Suppressor macrophage (primary cell): Measurements from ENCODE around the gene KCP.

Experiments
- DNase-seq, 4 experiments: peaks; one replicate each; pipeline ENCODE4 v3.0.0-alpha.2; 2020 to 2022

Gene KCP

DNA sequence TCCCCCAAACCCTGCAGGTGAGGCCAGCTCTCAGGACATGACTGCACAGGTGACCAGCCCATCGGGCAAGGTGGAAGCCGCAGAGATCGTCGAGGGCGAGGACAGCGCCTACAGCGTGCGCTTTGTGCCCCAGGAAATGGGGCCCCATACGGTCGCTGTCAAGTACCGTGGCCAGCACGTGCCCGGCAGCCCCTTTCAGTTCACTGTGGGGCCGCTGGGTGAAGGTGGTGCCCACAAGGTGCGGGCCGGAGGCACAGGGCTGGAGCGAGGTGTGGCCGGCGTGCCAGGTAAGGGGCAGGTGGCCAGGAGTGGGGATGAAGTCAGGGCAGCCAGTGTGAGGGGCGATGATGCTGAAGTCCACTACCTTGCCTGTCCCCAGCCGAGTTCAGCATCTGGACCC lies 56.1 kb downstream of the KCP start:
- no peak for DNase-seq

DNA sequence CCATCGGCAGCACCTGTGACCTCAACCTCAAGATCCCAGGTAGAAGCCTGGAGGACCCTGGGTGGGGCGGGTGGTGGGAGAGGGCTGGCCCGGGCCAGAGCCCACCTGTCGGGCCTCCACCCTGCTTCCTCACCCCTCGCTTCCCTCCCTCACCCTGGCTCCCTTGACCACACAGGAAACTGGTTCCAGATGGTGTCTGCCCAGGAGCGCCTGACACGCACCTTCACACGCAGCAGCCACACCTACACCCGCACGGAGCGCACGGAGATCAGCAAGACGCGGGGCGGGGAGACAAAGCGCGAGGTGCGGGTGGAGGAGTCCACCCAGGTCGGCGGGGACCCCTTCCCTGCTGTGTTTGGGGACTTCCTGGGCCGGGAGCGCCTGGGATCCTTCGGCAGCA lies 56.7 kb downstream of the KCP start:
- no peak for DNase-seq

- no peak for DNase-seq
Measured at GRCh38 chr7:128852537-128853254, 57.8 kb downstream of the KCP start.

GRCh38 chr7:128849804-128850490 lies 60.6 kb downstream of the KCP start:
- DNase-seq, result no peak

GRCh38 chr7:128849156-128849515 lies 61.4 kb downstream of the KCP start:
- DNase-seq, result no peak

DNA sequence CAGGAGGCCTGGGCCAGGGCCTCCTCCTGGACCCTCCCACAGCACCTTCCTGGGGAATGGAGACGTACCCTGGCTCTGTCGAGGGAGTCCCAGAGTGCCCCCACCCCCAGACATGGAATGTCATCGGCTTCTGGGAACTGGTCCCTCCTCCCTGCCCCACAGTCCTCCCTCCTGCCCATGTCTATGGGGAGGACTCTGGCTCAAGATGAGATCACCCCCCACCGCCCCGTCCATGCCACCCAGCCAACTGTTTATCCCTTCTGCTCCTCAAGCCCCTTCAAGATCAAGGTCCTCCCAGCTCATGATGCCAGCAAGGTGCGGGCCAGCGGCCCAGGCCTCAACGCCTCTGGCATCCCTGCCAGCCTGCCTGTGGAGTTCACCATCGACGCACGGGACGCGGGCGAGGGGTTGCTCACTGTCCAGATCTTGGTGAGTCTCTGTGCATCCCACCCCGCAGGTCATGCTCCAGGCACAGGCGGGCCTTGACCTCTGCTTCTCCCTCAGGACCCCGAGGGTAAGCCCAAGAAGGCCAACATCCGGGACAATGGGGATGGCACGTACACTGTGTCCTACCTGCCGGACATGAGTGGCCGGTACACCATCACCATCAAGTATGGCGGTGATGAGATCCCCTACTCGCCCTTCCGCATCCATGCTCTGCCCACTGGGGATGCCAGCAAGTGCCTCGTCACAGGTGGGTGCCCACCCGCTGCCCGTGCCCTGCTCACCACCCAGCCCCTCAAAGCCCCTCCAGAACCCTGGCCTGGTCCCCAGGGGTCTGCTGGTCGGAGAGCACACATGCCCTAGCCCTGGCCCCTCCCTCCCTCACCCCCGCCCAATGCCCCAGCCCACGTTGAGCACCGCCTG lies 62.0 kb downstream of the KCP start:
- no peak for DNase-seq

DNA sequence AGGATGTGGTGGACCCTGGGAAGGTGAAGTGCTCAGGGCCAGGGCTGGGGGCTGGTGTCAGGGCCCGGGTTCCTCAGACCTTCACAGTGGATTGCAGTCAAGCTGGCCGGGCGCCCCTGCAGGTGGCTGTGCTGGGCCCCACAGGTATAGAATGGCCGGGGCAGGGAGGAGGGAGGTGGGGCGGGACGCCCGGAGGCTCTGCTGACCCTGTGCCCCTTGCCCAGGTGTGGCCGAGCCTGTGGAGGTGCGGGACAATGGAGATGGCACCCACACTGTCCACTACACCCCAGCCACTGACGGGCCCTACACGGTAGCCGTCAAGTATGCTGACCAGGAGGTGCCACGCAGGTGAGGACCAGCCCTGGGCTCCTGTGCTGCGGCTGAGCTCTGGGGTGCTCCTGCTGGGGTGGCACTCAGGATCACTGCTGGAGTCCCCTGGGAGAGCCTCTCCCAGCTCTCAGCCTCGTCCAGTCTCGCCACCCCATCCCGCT lies 62.7 kb downstream of the KCP start:
- no peak for DNase-seq

DNA sequence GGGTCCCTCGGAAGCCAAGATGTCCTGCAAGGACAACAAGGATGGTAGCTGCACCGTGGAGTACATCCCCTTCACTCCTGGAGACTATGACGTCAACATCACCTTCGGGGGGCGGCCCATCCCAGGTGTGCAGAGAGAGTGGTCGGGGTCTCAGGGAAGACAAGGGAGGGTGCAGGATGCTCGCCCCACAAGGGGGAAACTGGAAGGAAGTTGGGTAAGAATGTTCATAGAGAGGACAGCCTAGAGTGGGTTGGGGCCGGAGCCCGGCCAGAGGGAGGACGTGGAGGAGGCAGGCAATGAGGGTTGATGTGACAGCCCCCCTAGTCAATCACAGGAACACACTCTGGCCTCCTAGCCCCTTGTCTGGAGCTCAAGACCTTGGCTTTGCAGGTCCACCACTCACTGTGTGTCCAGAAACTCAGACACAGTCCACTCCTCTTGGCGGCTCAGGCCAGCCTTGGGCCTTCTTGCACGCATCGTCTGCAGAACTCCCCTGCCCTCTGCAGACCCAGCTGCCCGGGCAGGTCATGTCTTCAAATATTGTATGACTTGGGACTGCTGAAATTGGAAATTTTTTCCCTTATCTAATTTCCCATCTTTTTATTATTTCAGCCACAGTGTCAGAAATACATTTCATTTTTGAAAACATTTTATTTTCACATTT lies 63.6 kb downstream of the KCP start:
- DNase-seq, result no peak

DNA sequence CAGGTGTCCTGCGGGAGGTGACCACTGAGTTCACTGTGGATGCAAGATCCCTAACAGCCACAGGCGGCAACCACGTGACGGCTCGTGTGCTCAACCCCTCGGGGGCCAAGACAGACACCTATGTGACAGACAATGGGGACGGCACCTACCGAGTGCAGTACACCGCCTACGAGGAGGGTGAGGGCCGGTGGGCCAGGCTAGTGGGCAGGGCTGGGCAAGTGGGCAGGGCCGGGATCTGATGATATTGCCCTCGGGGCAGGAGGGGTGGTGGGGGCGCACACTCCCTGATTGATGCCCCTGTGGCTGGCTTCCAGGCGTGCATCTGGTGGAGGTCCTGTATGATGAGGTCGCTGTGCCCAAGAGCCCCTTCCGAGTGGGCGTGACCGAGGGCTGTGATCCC lies 64.5 kb downstream of the KCP start:
- no peak for DNase-seq

- no peak for DNase-seq
Measured at GRCh38 chr7:128845475-128845874, 65.0 kb downstream of the KCP start.

DNA sequence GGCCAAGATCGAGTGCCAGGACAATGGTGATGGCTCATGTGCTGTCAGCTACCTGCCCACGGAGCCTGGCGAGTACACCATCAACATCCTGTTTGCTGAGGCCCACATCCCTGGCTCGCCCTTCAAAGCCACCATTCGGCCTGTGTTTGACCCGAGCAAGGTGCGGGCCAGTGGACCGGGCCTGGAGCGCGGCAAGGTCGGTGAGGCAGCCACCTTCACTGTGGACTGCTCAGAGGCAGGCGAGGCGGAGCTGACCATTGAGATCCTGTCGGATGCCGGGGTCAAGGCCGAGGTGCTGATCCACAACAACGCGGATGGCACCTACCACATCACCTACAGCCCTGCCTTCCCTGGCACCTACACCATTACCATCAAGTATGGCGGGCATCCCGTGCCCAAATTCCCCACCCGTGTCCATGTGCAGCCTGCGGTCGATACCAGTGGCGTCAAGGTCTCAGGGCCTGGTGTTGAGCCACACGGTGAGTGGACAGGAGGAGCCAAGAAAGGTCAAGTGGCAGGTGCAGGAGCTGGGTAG lies 65.7 kb downstream of the KCP start:
- DNase-seq, result no peak

- no peak for DNase-seq
Measured at GRCh38 chr7:128843938-128844621, 66.4 kb downstream of the KCP start.

DNA sequence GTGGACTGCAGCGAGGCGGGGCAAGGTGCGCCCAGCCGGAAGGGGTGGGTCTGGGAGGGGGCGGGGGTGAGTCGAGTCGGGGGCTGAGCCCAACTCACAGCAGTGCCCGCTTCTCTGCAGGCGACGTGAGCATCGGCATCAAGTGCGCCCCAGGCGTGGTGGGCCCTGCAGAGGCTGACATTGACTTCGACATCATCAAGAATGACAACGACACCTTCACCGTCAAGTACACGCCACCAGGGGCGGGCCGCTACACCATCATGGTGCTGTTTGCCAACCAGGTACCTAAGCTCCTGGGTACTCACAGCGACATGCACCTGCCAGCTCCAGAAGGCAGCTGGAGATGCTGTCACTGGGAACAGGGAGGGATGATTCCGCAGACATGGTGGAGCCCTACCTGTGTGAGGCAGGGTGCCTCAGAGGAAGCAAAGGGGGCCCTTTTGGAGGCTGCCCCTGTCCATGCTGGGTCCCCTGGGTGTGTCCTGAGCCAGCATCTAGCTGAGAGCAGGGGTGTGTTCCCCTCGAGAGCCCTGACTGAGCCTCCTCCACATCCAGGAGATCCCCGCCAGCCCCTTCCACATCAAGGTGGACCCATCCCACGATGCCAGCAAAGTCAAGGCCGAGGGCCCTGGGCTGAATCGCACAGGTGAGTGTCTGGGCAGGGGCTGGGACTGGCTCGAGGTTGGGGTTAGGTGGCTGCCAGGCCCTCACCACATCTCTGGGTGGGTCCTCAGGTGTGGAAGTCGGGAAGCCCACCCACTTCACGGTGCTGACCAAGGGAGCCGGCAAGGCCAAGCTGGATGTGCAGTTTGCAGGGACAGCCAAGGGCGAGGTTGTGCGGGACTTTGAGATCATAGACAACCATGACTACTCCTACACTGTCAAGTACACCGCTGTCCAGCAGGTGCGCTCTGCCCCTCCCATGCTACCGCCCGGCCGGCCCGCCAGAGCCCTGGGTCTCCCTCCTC lies 67.6 kb downstream of the KCP start:
- no peak for DNase-seq

DNA sequence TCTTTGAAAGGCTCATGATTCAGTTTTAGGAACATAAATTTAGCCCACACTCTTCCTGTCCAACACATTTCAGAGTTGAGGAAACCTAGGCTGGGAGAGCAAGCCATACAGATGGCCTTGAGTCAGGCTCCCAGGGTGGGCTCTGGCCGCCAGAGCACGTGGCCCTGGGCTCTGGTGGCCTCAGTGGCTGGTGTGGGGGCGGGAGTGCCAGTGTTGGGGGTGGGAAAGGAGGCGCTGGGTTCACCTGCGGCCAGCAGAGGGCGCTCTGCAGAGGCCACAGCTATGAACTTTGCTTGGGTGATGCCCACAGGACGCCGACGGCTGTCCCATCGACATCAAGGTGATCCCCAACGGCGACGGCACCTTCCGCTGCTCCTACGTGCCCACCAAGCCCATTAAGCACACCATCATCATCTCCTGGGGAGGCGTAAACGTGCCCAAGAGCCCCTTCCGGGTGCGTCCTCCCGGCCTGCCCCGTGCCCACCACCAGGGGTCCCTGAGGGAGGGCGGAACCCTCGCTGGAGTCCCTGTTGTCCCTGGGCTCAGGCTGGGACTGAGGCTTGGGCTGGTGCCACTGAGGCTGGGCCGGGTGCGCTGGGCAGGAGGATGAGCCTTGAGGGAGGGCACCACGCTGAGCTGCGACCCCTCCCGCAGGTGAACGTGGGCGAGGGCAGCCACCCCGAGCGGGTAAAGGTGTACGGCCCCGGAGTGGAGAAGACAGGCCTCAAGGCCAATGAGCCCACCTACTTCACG lies 68.4 kb downstream of the KCP start:
- peak; percentile 78 to 85 (median 82) for DNase-seq

GRCh38 chr7:128841171-128841690 lies 69.3 kb downstream of the KCP start:
- DNase-seq, result no peak

GRCh38 chr7:128840326-128841170 lies 70.0 kb downstream of the KCP start:
- no peak for DNase-seq

DNA sequence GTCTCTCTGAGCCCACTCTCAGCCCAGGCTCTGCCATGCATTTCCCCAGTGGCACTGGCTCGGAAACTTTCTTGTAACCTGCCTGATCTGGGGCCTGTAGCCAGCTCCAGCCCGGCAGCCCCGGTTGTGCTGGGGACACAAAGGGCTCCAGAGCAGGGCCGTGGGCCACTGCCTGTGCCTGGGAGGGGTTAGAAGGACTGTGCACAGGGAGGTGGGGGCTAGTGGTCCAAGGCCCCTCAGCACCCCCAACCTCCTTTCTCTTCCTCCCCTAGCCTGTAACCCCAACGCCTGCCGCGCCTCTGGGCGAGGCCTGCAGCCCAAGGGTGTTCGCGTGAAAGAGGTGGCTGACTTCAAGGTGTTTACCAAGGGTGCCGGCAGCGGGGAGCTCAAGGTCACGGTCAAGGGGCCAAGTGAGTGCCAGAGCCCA lies 70.7 kb downstream of the KCP start:
- DNase-seq, result no peak

GRCh38 chr7:128838981-128839731 lies 71.4 kb downstream of the KCP start:
- no peak for DNase-seq
